WTC11 (cell line): ENCODE measurements around the gene MIDN. TPM values are rescaled to one million over a fixed set of nuclear protein-coding genes. Genes with fewer than 3 reads are reported as not detected.

ENCODE experiments used
- ATAC-seq: fragments of 200-7000 bp; cut with Tn5 transposase; 2 replicates; pipeline ENCODE4 v1.10.0; 2021; ENCODE audit warnings: mild to moderate bottlenecking, moderate library complexity
- CTCF ChIA-PET: fragments of 300-600 bp; sonication (Branson Sonifier 250); formaldehyde crosslinking; loops from one replicate; lab custom pipeline; 2021; ENCODE audit warnings: antibody characterized with exemption; lab: Charles Lee
- POLR2A ChIA-PET: fragments of 350-600 bp; sonication (Branson Sonifier 250); formaldehyde crosslinking; loops from one replicate; lab custom pipeline; 2021; ENCODE audit warnings: antibody characterized with exemption; lab: Charles Lee
- DNase-seq: peaks from one replicate; pipeline ENCODE4 v3.0.0; 2021; ENCODE audit warnings: low spot score
- H3K27ac Mint-ChIP-seq: 2 replicates; pipeline ENCODE4 v1.8.0; 2021; ENCODE audit warnings: mixed read lengths
- H3K27me3 Mint-ChIP-seq: 2 replicates; pipeline ENCODE4 v1.8.0; 2021; ENCODE audit warnings: low read depth, mild to moderate bottlenecking, moderate library complexity, mixed read lengths
- H3K36me3 Mint-ChIP-seq: 2 replicates; pipeline ENCODE4 v1.8.0; 2021; ENCODE audit warnings: mixed read lengths
- H3K4me1 Mint-ChIP-seq: 2 replicates; pipeline ENCODE4 v1.8.0; 2022; ENCODE audit warnings: mixed read lengths
- H3K4me3 Mint-ChIP-seq: 2 replicates; pipeline ENCODE4 v1.8.0; 2021; ENCODE audit warnings: mild to moderate bottlenecking, moderate library complexity, mixed read lengths
- H3K9me3 Mint-ChIP-seq: 2 replicates; pipeline ENCODE4 v1.8.0; 2021; ENCODE audit warnings: mixed read lengths
- CREB1 ChIP-seq: sonication (generic); formaldehyde crosslinking; IDR thresholded peaks from 2 replicates; pipeline ENCODE4 v1.8.0; 2023; ENCODE audit warnings: mild to moderate bottlenecking, missing genetic modification reagents
- CREM ChIP-seq: sonication (generic); formaldehyde crosslinking; IDR thresholded peaks from 2 replicates; pipeline ENCODE4 v1.8.1; 2022; ENCODE audit warnings: mild to moderate bottlenecking, missing genetic modification reagents, moderate library complexity
- ELF4 ChIP-seq: sonication (generic); formaldehyde crosslinking; IDR thresholded peaks from 2 replicates; pipeline ENCODE4 v1.8.1; 2022; ENCODE audit warnings: low read depth, mild to moderate bottlenecking, moderate library complexity, missing genetic modification reagents
- FOXJ3 ChIP-seq: sonication (generic); formaldehyde crosslinking; IDR thresholded peaks from 2 replicates; pipeline ENCODE4 v1.9.0; 2021; ENCODE audit warnings: missing genetic modification reagents, mild to moderate bottlenecking, borderline replicate concordance
- FOXK1 ChIP-seq: sonication (generic); formaldehyde crosslinking; IDR thresholded peaks from 2 replicates; pipeline ENCODE4 v1.8.0; 2022; ENCODE audit warnings: mild to moderate bottlenecking, moderate library complexity, missing genetic modification reagents
- HMGA2 ChIP-seq: fragments of 250-450 bp; sonication (Bioruptor Pico); IDR thresholded peaks from 2 replicates; pipeline ENCODE4 v1.4.0; 2021; ENCODE audit warnings: mild to moderate bottlenecking, moderate library complexity
- JUN ChIP-seq: sonication (generic); formaldehyde crosslinking; IDR thresholded peaks from 2 replicates; pipeline ENCODE4 v1.8.0; 2023; ENCODE audit warnings: mild to moderate bottlenecking, missing genetic modification reagents
- PREB ChIP-seq: sonication (generic); formaldehyde crosslinking; IDR thresholded peaks from 2 replicates; pipeline ENCODE4 v1.8.1; 2022; ENCODE audit warnings: mild to moderate bottlenecking, missing genetic modification reagents, moderate library complexity, borderline replicate concordance
- RELA ChIP-seq: sonication (generic); formaldehyde crosslinking; IDR thresholded peaks from 2 replicates; pipeline ENCODE4 v1.8.1; 2022; ENCODE audit warnings: missing genetic modification reagents, mild to moderate bottlenecking, borderline replicate concordance
- SMAD4 ChIP-seq: sonication (generic); formaldehyde crosslinking; IDR thresholded peaks from 2 replicates; pipeline ENCODE4 v1.8.0; 2022; ENCODE audit warnings: mild to moderate bottlenecking, missing genetic modification reagents
- TEAD1 ChIP-seq: sonication (generic); formaldehyde crosslinking; IDR thresholded peaks from 2 replicates; pipeline ENCODE4 v1.8.0; 2022; ENCODE audit warnings: mild to moderate bottlenecking, missing genetic modification reagents
- ZNF121 ChIP-seq: sonication (generic); formaldehyde crosslinking; IDR thresholded peaks from 2 replicates; pipeline ENCODE4 v1.8.0; 2023; ENCODE audit warnings: missing genetic modification reagents
- ZNF396 ChIP-seq: fragments of 250-450 bp; sonication (Bioruptor Pico); IDR thresholded peaks from 2 replicates; pipeline ENCODE4 v1.8.0; 2021; ENCODE audit warnings: mild to moderate bottlenecking, moderate library complexity, borderline replicate concordance
- ZNF425 ChIP-seq: fragments of 250-450 bp; sonication (Bioruptor Pico); conservative IDR thresholded peaks from 2 replicates; pipeline ENCODE4 v1.9.0; 2021; ENCODE audit warnings: mild to moderate bottlenecking
- total RNA-seq: library from RNA; stranded (reverse); gene quantifications from 3 replicates; pipeline ENCODE4 v1.2.3, GENCODE V29; 2021
- TF ChIP-seq, protein P1 (sequence below): fragments of 200-600 bp; IDR thresholded peaks from 2 replicates; pipeline ENCODE4 v1.8.0; 2022; ENCODE audit warnings: antibody characterized with exemption
- TF ChIP-seq, protein P2 (sequence below): fragments of 250-450 bp; sonication (Bioruptor Pico); IDR thresholded peaks from 2 replicates; pipeline ENCODE4 v1.8.0; 2021; ENCODE audit warnings: mild to moderate bottlenecking
- TF ChIP-seq, protein P3 (sequence below): fragments of 250-450 bp; sonication (Bioruptor Pico); IDR thresholded peaks from 2 replicates; pipeline ENCODE4 v2.1.2; 2022; ENCODE audit warnings: mild to moderate bottlenecking, moderate library complexity
- TF ChIP-seq, protein P4 (sequence below): sonication (generic); formaldehyde crosslinking; IDR thresholded peaks from 2 replicates; pipeline ENCODE4 v1.8.1; 2022; ENCODE audit warnings: mild to moderate bottlenecking, moderate library complexity, missing genetic modification reagents

Gene MIDN
- total RNA-seq, 1 experiment from 2014 or later: 189 TPM

GRCh38 chr19:1220477-1220930 is 27.9 kb upstream of the MIDN start:
- CTCF ChIA-PET: interaction anchor here (0.9 to 4.0 kb wide), 14 partner anchors 8 to 181 kb away, joined by 3 to 46 read pairs (median 4); partner anchors contain the start of genes ABCA7, ARHGAP45 and CIRBP
- POLR2A ChIA-PET: no interaction called here
- Mint-ChIP-seq H3K27ac (no peak overlapping the region), H3K27me3 (no peaks in the 10 kb centered on the region), H3K36me3 (peaks cover 3% of the 10 kb centered on the region; the same call in 1 of the 2 replicates), H3K9me3 (no peaks in the 10 kb centered on the region), H3K4me1 (peaks cover 17% of the 10 kb centered on the region), H3K4me3 (no peak overlapping the region)
- no peak for TF ChIP-seq ZNF396 (CRISPR knock-in tag)
- no peak for TF ChIP-seq ELF4 (CRISPR knock-in tag)
- no peak for TF ChIP-seq CREB1 (CRISPR knock-in tag)
- no peak for TF ChIP-seq ZNF121
- no peak for TF ChIP-seq FOXJ3
- DNase-seq (no peak), ATAC-seq (no peak)

DNA sequence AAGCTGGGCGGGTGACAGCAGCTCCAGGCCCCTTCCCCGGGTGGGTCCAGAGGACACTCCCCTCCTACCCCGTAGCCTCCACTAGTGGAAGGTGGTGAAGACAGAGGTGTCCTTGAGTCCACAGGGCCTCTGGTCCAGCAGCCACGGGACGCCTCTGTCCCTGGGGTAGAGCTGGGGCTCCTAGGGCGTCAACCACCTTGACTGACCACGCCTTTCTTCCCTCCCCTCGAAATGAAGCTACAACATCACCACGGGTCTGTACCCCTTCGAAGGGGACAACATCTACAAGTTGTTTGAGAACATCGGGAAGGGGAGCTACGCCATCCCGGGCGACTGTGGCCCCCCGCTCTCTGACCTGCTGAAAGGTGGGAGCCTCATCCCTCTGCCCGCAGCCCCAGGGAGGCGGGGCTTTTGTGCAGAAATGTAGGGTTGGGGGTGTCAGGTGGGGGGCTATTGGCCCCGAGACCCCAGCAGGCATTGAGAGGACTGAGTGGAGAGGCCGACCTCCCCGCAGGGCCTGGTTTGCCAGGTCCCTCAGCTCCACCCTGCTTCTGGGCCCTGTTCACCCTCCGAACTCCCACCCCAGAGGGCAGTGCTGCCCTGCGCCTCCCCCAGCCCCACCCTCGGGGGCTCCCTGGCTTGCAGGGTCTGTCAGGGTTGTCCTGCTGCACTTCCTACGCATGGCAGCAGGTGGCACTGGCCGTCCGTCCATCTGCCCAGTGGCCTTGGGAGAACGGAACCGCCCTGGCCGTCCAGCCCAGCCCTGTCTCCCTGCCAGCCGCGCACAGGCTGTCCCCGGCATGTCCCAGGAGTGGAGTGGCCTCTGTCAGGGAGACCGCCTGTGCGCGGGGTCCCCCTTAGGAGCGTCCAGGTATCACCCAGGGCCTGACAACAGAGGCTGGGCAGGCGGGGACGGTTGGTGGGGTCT is 27.1 kb upstream of the MIDN start:
- H3K9me3 Mint-ChIP-seq: no peaks in the 10 kb centered on the region
- H3K27ac Mint-ChIP-seq: no peak overlapping the region
- peaks cover 17% of the 10 kb centered on the region for H3K4me1 Mint-ChIP-seq
- ATAC-seq (peak; percentile 27), DNase-seq (peak; percentile 65)
- no peaks in the 10 kb centered on the region for H3K27me3 Mint-ChIP-seq
- H3K4me3 Mint-ChIP-seq: no peak overlapping the region
- peaks cover 3% of the 10 kb centered on the region; the same call in 1 of the 2 replicates for H3K36me3 Mint-ChIP-seq
- POLR2A ChIA-PET: interaction anchor here (0.6 kb wide), 1 partner anchor 190 kb away, joined by 3 read pairs; no protein-coding TSS in a partner anchor
- CTCF ChIA-PET: interaction anchor here (0.6 to 4.0 kb wide), 21 partner anchors 9 to 220 kb away, joined by 3 to 46 read pairs (median 4); partner anchors contain the start of genes ABCA7, ARHGAP45, CBARP and CIRBP
- no peak for TF ChIP-seq CREM (CRISPR knock-in tag)
- TF ChIP-seq, protein P1, sequence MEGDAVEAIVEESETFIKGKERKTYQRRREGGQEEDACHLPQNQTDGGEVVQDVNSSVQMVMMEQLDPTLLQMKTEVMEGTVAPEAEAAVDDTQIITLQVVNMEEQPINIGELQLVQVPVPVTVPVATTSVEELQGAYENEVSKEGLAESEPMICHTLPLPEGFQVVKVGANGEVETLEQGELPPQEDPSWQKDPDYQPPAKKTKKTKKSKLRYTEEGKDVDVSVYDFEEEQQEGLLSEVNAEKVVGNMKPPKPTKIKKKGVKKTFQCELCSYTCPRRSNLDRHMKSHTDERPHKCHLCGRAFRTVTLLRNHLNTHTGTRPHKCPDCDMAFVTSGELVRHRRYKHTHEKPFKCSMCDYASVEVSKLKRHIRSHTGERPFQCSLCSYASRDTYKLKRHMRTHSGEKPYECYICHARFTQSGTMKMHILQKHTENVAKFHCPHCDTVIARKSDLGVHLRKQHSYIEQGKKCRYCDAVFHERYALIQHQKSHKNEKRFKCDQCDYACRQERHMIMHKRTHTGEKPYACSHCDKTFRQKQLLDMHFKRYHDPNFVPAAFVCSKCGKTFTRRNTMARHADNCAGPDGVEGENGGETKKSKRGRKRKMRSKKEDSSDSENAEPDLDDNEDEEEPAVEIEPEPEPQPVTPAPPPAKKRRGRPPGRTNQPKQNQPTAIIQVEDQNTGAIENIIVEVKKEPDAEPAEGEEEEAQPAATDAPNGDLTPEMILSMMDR: peak; percentile 55
- TF ChIP-seq, all 79 proteins: peak for 1

DNA sequence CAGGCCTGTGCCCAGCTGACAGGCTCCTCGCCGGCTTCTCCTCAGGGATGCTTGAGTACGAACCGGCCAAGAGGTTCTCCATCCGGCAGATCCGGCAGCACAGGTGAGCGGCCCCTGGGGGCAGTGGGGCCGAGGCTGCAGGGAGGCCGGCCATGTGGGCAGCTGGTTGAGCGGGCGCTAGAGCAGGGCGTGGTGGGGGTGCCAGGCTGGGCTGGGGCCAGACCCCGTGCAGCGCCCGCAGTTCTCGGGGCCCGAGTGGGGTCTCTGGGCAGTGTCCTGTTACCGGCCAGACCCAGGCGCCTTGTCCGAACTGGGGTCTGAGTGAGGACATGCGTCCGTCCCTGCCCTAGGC is 26.5 kb upstream of the MIDN start:
- Mint-ChIP-seq H3K4me3 (no peak overlapping the region), H3K27me3 (no peaks in the 10 kb centered on the region), H3K9me3 (no peaks in the 10 kb centered on the region), H3K27ac (no peak overlapping the region), H3K36me3 (peaks cover 3% of the 10 kb centered on the region; the same call in 1 of the 2 replicates), H3K4me1 (peaks cover 13% of the 10 kb centered on the region)
- ATAC-seq (no peak), DNase-seq (no peak)
- POLR2A ChIA-PET: interaction anchor here (0.6 kb wide), 1 partner anchor 190 kb away, joined by 3 read pairs; no protein-coding TSS in a partner anchor
- CTCF ChIA-PET: interaction anchor here (0.8 to 4.0 kb wide), 12 partner anchors 15 to 193 kb away, joined by 3 to 46 read pairs (median 5); partner anchors contain the start of gene CBARP
- TF ChIP-seq, protein P2, sequence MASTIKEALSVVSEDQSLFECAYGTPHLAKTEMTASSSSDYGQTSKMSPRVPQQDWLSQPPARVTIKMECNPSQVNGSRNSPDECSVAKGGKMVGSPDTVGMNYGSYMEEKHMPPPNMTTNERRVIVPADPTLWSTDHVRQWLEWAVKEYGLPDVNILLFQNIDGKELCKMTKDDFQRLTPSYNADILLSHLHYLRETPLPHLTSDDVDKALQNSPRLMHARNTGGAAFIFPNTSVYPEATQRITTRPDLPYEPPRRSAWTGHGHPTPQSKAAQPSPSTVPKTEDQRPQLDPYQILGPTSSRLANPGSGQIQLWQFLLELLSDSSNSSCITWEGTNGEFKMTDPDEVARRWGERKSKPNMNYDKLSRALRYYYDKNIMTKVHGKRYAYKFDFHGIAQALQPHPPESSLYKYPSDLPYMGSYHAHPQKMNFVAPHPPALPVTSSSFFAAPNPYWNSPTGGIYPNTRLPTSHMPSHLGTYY: no peak
- no peak for TF ChIP-seq FOXK1 (CRISPR knock-in tag)
- no peak for TF ChIP-seq PREB
- TF ChIP-seq, protein P3, sequence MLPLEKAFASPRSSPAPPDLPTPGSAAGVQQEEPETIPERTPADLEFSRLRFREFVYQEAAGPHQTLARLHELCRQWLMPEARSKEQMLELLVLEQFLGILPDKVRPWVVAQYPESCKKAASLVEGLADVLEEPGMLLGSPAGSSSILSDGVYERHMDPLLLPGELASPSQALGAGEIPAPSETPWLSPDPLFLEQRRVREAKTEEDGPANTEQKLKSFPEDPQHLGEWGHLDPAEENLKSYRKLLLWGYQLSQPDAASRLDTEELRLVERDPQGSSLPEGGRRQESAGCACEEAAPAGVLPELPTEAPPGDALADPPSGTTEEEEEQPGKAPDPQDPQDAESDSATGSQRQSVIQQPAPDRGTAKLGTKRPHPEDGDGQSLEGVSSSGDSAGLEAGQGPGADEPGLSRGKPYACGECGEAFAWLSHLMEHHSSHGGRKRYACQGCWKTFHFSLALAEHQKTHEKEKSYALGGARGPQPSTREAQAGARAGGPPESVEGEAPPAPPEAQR: no peak
- TF ChIP-seq TEAD1 (CRISPR knock-in tag): no peak
- no peak for TF ChIP-seq HMGA2
- no peak for TF ChIP-seq SMAD4 (CRISPR knock-in tag)
- TF ChIP-seq, protein P4, sequence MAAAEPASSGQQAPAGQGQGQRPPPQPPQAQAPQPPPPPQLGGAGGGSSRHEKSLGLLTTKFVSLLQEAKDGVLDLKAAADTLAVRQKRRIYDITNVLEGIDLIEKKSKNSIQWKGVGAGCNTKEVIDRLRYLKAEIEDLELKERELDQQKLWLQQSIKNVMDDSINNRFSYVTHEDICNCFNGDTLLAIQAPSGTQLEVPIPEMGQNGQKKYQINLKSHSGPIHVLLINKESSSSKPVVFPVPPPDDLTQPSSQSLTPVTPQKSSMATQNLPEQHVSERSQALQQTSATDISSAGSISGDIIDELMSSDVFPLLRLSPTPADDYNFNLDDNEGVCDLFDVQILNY (CRISPR knock-in tag): no peak
- TF ChIP-seq RELA: no peak
- no peak for TF ChIP-seq ZNF425
- no peak for TF ChIP-seq JUN (CRISPR knock-in tag)
- TF ChIP-seq, protein P1: no peak; the same call in 1 of the 2 replicates
